GM21737 (cell line): ENCODE results near the gene MXI1.
A peak's percentile ranks its signal among the peaks of the same experiment; 100 is the strongest.

Experiments used
- ATAC-seq: cut with Tn5 transposase; IDR thresholded peaks from one replicate; pipeline ENCODE4 v1.9.1; 2021; ENCODE audit warnings: mild to moderate bottlenecking, moderate library complexity; ENCODE audit not compliant: unreplicated experiment

Gene MXI1

GRCh38 chr10:110215286-110216170, 8.1 kb downstream of the MXI1 start:
- ATAC-seq: no peak

- ATAC-seq: no peak
These were observed 8.8 kb downstream of the MXI1 start for GRCh38 chr10:110216240-110216639.

GRCh38 chr10:110216942-110217661, 9.7 kb downstream of the MXI1 start:
- ATAC-seq: no peak

GRCh38 chr10:110217662-110218008, 10.2 kb downstream of the MXI1 start:
- no peak for ATAC-seq

GRCh38 chr10:110218632-110219031, 11.2 kb downstream of the MXI1 start:
- no peak for ATAC-seq

GRCh38 chr10:110219884-110220283, 12.5 kb downstream of the MXI1 start:
- no peak for ATAC-seq

GRCh38 chr10:110220398-110220797, 13.0 kb downstream of the MXI1 start:
- no peak for ATAC-seq

- ATAC-seq: no peak
These were observed 13.8 kb downstream of the MXI1 start for GRCh38 chr10:110221044-110221720.

- ATAC-seq: no peak
These were observed 14.4 kb downstream of the MXI1 start for GRCh38 chr10:110221721-110222261.

- ATAC-seq: no peak
These were observed 15.4 kb downstream of the MXI1 start for GRCh38 chr10:110222641-110223297.

- no peak for ATAC-seq
These were observed 16.0 kb downstream of the MXI1 start for GRCh38 chr10:110223298-110223925.

GRCh38 chr10:110224992-110225391, 17.6 kb downstream of the MXI1 start:
- no peak for ATAC-seq

GRCh38 chr10:110225441-110225755, 18.0 kb downstream of the MXI1 start:
- peak; percentile 11 for ATAC-seq

- ATAC-seq: peak; percentile 78
These were observed 18.5 kb downstream of the MXI1 start for GRCh38 chr10:110225756-110226542.

- no peak for ATAC-seq
These were observed 19.1 kb downstream of the MXI1 start for GRCh38 chr10:110226543-110226925.

- no peak for ATAC-seq
These were observed 19.7 kb downstream of the MXI1 start for GRCh38 chr10:110226926-110227641.

- ATAC-seq: no peak
These were observed 20.7 kb downstream of the MXI1 start for GRCh38 chr10:110228066-110228465.

GRCh38 chr10:110229155-110229554, 21.8 kb downstream of the MXI1 start:
- no peak for ATAC-seq

GRCh38 chr10:110233846-110234245, 26.4 kb downstream of the MXI1 start:
- ATAC-seq: no peak
